Measurements from ENCODE around the gene MAP2K5. TPM values are rescaled to one million over a fixed set of nuclear protein-coding genes. Genes with fewer than 3 reads are reported as not detected.

Gene MAP2K5
- total RNA-seq, 1 donor from 2014 or later = 19.0 TPM

- no peak for ATAC-seq
- intact Hi-C loops (cut with DNase I) = no loop called here
- peak; percentile 42 for DNase-seq (ENCODE audit: missing footprints)
Measured at GRCh38 chr15:67822537-67823313, 280.2 kb downstream of the MAP2K5 start.

GRCh38 chr15:67823314-67824196, 281.1 kb downstream of the MAP2K5 start:
- ATAC-seq (no peak), DNase-seq (ENCODE audit: missing footprints) (peak; percentile 53)
- intact Hi-C loops (cut with DNase I) = no loop called here

GRCh38 chr15:67824197-67824968, 281.9 kb downstream of the MAP2K5 start:
- no peak for ATAC-seq
- intact Hi-C loops (cut with DNase I) = no loop called here
- DNase-seq (ENCODE audit: missing footprints) = peak; percentile 25

GRCh38 chr15:67824976-67825880, 282.7 kb downstream of the MAP2K5 start, which contains the start of gene SKOR1:
Gene SKOR1 (plus strand): TSS chr15:67825509. CDS start chr15:67825603, 94 bp downstream.
- DNase-seq (ENCODE audit: missing footprints) (peak; percentile 32), ATAC-seq (no peak)
- intact Hi-C loops (cut with DNase I) = no loop called here

GRCh38 chr15:67825881-67826716, 283.6 kb downstream of the MAP2K5 start:
- no peak for ATAC-seq
- peak; percentile 63 for DNase-seq (ENCODE audit: missing footprints)
- intact Hi-C loops (cut with DNase I) = no loop called here

GRCh38 chr15:67826717-67827561, 284.4 kb downstream of the MAP2K5 start:
- intact Hi-C loops (cut with DNase I) = no loop called here
- DNase-seq (ENCODE audit: missing footprints) = no peak
- ATAC-seq = no peak

GRCh38 chr15:67827562-67828277, 285.2 kb downstream of the MAP2K5 start:
- DNase-seq (ENCODE audit: missing footprints) = no peak
- intact Hi-C loops (cut with DNase I) = no loop called here
- no peak for ATAC-seq

- ATAC-seq (no peak), DNase-seq (ENCODE audit: missing footprints) (no peak)
- intact Hi-C loops (cut with DNase I) = no loop called here
Measured at GRCh38 chr15:67828278-67828968, 285.9 kb downstream of the MAP2K5 start.

GRCh38 chr15:67828969-67829646, 286.6 kb downstream of the MAP2K5 start:
- ATAC-seq (no peak), DNase-seq (ENCODE audit: missing footprints) (no peak)
- intact Hi-C loops (cut with DNase I) = no loop called here

- intact Hi-C loops (cut with DNase I) = no loop called here
- DNase-seq (ENCODE audit: missing footprints) = no peak
- ATAC-seq = no peak
Measured at GRCh38 chr15:67829647-67830504, 287.4 kb downstream of the MAP2K5 start.

GRCh38 chr15:67831363-67831762, 288.9 kb downstream of the MAP2K5 start:
- no peak for ATAC-seq
- intact Hi-C loops (cut with DNase I) = no loop called here
- no peak for DNase-seq (ENCODE audit: missing footprints)

- intact Hi-C loops (cut with DNase I) = no loop called here
- no peak for DNase-seq (ENCODE audit: missing footprints)
- ATAC-seq = no peak
Measured at GRCh38 chr15:67832031-67832551, 289.6 kb downstream of the MAP2K5 start.

GRCh38 chr15:67832897-67833709, 290.6 kb downstream of the MAP2K5 start:
- DNase-seq (ENCODE audit: missing footprints) (no peak), ATAC-seq (no peak)
- intact Hi-C loops (cut with DNase I) = no loop called here

All from Right ventricle myocardium inferior (tissue), 1 donor.